ENCODE measurements around the gene DAGLA.

The DAGLA gene

GRCh38 chr11:61792310-61793082 lies 112.3 kb downstream of the DAGLA start, which contains the start of the genes FEN1 and TMEM258:
Gene FEN1 (plus strand): TSS chr11:61792911. CDS start chr11:61795362, 2,451 bp downstream.
Gene TMEM258 (minus strand): TSS chr11:61792599. CDS start chr11:61792558, 41 bp downstream.
- no peak for TF ChIP-seq ZNF274 (IDR thresholded peaks at IDR 0.05; ENCODE audit: low read depth, low read length)
- H3K4me3 ChIP-seq (ENCODE audit: low read length): peak within 1 kb of the TSS; percentile 97

DNA sequence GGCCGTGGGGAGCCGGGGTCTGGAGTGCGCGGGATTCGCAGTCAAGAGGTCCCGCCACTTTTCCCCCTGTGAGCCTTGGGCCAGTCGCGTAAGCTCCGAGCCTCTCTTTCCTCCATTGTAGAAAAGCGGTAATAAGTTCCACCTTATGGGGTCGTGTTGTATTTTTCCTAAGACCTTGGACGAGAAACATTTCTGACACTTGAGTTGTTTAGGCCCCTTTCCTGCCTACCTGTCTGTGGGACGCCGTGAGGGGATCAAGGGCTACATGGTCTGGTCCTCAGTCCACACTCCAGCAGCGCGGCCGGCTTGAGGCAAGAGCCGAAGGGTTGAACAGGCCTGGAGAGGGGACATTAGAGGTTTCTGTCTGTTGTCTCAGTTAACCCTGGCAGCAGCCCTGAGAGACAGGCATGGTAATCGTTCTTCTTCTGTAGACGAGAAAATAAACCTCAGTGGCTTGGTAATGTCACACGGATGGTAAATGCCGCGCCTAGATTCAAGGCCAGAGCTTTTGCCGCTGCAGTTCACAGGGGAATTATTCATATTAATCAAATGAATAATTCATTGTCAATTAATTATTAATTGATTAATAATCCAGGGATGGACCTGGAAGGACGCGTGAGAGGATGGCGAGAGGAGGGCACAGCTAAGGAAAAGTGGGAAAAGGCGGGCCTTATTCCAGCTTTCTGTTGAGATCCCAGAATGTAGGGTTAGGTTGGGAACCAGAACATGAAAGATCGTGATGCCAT lies 113.1 kb downstream of the DAGLA start:
- no peak for TF ChIP-seq ZNF274 (IDR thresholded peaks at IDR 0.05; ENCODE audit: low read depth, low read length)
- H3K4me3 ChIP-seq (ENCODE audit: low read length): peak overlapping the region; percentile 97

GRCh38 chr11:61793829-61794204 lies 113.6 kb downstream of the DAGLA start:
- peak overlapping the region; percentile 97 for H3K4me3 ChIP-seq (ENCODE audit: low read length)
- no peak for TF ChIP-seq ZNF274 (IDR thresholded peaks at IDR 0.05; ENCODE audit: low read depth, low read length)

DNA sequence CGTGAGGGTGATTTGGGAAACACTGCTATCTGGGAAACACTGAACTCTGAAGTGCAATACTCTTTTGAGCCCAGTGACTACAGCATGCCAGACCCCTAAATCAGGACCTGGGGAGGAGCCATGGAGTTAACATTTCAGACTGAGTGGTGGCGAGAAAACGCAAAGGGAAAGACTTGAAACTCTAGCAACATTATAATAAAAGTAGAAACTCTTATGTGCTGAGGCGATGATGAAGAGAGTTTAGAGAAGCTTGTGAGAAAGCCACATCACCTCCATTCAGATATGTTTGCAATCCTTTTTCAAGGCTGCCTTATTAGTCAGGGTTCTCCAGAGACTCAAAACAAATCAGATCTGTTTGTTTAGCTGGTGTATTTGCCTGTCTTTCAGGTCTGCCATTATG lies 114.4 kb downstream of the DAGLA start:
- TF ChIP-seq ZNF274 (IDR thresholded peaks at IDR 0.05; ENCODE audit: low read depth, low read length): no peak
- no peak overlapping the region; the same call in 1 of the 2 replicates for H3K4me3 ChIP-seq (ENCODE audit: low read length)

- TF ChIP-seq ZNF274 (IDR thresholded peaks at IDR 0.05; ENCODE audit: low read depth, low read length): no peak
- no peak overlapping the region for H3K4me3 ChIP-seq (ENCODE audit: low read length)
Measured at GRCh38 chr11:61795459-61795858, 115.3 kb downstream of the DAGLA start.

DNA sequence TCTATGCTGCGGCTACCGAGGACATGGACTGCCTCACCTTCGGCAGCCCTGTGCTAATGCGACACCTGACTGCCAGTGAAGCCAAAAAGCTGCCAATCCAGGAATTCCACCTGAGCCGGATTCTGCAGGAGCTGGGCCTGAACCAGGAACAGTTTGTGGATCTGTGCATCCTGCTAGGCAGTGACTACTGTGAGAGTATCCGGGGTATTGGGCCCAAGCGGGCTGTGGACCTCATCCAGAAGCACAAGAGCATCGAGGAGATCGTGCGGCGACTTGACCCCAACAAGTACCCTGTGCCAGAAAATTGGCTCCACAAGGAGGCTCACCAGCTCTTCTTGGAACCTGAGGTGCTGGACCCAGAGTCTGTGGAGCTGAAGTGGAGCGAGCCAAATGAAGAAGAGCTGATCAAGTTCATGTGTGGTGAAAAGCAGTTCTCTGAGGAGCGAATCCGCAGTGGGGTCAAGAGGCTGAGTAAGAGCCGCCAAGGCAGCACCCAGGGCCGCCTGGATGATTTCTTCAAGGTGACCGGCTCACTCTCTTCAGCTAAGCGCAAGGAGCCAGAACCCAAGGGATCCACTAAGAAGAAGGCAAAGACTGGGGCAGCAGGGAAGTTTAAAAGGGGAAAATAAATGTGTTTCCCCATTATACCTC lies 115.8 kb downstream of the DAGLA start:
- H3K4me3 ChIP-seq (ENCODE audit: low read length): no peak overlapping the region
- TF ChIP-seq ZNF274 (IDR thresholded peaks at IDR 0.05; ENCODE audit: low read depth, low read length): no peak
